Measurements from ENCODE around the gene CCDC102B. TPM values are rescaled to one million over a fixed set of nuclear protein-coding genes. Genes with fewer than 3 reads are reported as not detected.

Gene CCDC102B
- total and polyA plus RNA-seq, 2 of the 8 experiments (the other 6 are each of a cell fraction or from before 2014, with no cell fraction given), result 0.80 to 1.1 TPM

DNA sequence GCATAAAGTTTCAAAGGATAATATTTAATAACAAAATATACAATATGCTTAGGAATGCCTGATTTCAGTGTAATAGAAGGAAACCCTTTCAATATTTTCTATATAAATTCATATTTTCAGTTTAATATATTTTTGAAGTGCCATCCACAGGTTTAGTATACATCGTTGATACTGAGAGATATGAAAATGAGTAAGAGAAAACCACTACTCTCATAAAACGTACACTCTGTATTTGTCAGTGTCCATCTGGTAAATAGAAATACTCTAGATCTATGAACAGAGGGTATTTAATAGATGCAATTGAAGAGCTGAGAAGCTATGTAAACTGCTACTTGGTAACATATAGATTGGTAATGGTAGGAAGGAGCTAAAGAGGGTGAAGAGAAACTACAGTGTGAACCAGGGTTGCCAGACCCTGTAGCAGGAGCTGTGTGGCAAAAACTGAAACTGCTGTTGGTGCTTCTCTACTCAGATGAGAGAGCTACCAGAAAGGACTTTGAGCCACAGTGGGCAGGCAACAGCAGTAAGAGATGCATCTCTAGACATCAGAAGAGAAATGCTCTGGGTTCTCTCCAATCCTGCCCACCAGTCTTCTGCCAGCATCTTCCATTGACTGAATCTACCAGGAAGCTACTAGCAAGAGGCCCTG lies 187.4 kb downstream of the CCDC102B start (continued):
- no peak for TF ChIP-seq BCL11A (IDR thresholded peaks at IDR 0.05; ENCODE audit: low read depth in 2 of 2, low read length in 2 of 2)
